Stimulated activated CD8-positive, alpha-beta memory T cell treated with anti-CD3 and anti-CD28 coated beads, Interleukin-2, amount 100 ng/mL, for 1 hour (primary cell): ENCODE measurements around the gene EXOC6B.

ENCODE experiments used
- DNase-seq, 2 donors: peaks; one replicate each; pipeline ENCODE4 v3.0.0-alpha.2; 2020; ENCODE audit warnings: low read depth in 2 of 2

Gene EXOC6B

GRCh38 chr2:72146347-72147302 is 679.2 kb downstream of the EXOC6B start:
- no peak for DNase-seq

GRCh38 chr2:72145658-72146329 is 680.0 kb downstream of the EXOC6B start:
- DNase-seq, result no peak

- no peak for DNase-seq
Observed at GRCh38 chr2:72145289-72145657, 680.6 kb downstream of the EXOC6B start.

- no peak for DNase-seq
Observed at GRCh38 chr2:72144632-72145288, 681.1 kb downstream of the EXOC6B start.

- no peak for DNase-seq
Observed at GRCh38 chr2:72144274-72144631, 681.6 kb downstream of the EXOC6B start.

GRCh38 chr2:72143441-72144273 is 682.2 kb downstream of the EXOC6B start:
- no peak for DNase-seq

- no peak for DNase-seq
Observed at GRCh38 chr2:72142570-72143440, 683.0 kb downstream of the EXOC6B start.

GRCh38 chr2:72141881-72142451 is 683.9 kb downstream of the EXOC6B start:
- DNase-seq, result no peak

GRCh38 chr2:72141032-72141645 is 684.7 kb downstream of the EXOC6B start:
- no peak for DNase-seq

GRCh38 chr2:72140621-72140960 is 685.2 kb downstream of the EXOC6B start:
- no peak for DNase-seq

- no peak for DNase-seq
Observed at GRCh38 chr2:72139874-72140620, 685.8 kb downstream of the EXOC6B start.

GRCh38 chr2:72139471-72139873 is 686.4 kb downstream of the EXOC6B start:
- DNase-seq, result no peak

GRCh38 chr2:72138921-72139381 is 686.9 kb downstream of the EXOC6B start:
- no peak for DNase-seq

- no peak for DNase-seq
Observed at GRCh38 chr2:72138011-72138881, 687.6 kb downstream of the EXOC6B start.

- DNase-seq, result peak; percentile 22 to 38
Observed at GRCh38 chr2:72137498-72138010, 688.3 kb downstream of the EXOC6B start.

- no peak for DNase-seq
Observed at GRCh38 chr2:72136933-72137497, 688.8 kb downstream of the EXOC6B start.

GRCh38 chr2:72136331-72136730 is 689.5 kb downstream of the EXOC6B start:
- no peak for DNase-seq

GRCh38 chr2:72135921-72136320 is 689.9 kb downstream of the EXOC6B start:
- no peak for DNase-seq
